HG03565 (cell line): ENCODE measurements around the gene U2SURP.

Experiments used
- ATAC-seq: cut with Tn5 transposase; IDR thresholded peaks from one replicate; pipeline ENCODE4 v1.9.1; 2021; ENCODE audit warnings: mild to moderate bottlenecking, moderate library complexity; ENCODE audit not compliant: unreplicated experiment

Gene U2SURP

DNA sequence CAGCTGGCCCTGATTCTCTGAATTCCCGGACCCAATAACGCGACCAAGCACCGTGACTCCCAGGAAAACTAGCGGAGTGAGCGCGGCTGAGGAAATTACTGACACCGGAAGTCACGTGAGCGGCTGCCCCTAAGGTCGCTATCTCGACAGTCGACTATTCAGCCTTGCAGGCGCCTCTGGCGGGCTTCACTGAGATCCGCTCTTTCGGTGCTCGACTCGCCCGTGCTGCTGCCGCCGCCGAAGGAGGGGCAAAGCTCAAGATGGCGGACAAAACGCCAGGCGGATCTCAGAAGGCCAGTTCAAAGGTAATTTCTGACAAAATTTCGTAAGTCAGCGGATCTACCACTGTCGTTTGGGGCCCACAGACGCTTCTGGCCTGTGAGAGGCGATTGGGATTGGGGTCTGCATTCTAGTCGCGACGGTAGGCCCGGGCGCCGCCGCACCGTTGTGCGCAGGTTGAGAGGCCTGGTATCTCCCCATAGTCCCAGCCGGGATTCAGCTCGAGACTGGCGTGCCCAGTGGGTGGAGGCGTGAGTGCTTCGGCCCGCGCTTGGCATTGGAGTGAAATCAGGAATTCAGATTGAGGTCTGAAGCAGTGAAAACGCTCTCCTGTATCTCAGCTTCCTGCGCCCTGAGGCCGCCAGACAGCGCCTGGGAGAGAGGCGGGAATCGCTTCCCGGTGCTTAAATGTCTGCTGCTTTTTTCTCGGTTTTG, at the start of gene U2SURP:
U2SURP (plus strand) TSS at position 202 of the 714 bp plus-strand sequence; CDS start at position 261, 59 bp downstream.
- peak; percentile 82 for ATAC-seq

DNA sequence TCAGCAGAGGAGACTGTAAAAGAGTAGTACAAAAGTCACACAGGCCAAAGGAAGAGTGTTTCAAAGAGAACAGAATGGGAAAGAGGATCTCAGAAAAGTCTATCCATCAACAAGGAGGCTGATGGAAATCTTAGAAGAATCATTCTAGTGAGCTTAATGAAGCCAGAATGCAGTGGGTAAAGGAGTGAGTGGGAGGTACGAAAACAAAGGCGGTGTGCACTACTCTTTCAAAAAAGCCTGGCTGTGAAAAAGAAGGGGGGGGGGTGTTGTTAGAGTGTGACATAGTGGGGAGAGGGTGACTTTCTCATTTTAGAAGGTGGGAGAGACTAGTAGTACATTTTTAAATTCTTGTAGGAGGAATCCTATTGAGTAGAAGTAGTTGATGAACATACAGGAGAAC, 49.6 kb upstream of the U2SURP start:
- ATAC-seq = no peak

DNA sequence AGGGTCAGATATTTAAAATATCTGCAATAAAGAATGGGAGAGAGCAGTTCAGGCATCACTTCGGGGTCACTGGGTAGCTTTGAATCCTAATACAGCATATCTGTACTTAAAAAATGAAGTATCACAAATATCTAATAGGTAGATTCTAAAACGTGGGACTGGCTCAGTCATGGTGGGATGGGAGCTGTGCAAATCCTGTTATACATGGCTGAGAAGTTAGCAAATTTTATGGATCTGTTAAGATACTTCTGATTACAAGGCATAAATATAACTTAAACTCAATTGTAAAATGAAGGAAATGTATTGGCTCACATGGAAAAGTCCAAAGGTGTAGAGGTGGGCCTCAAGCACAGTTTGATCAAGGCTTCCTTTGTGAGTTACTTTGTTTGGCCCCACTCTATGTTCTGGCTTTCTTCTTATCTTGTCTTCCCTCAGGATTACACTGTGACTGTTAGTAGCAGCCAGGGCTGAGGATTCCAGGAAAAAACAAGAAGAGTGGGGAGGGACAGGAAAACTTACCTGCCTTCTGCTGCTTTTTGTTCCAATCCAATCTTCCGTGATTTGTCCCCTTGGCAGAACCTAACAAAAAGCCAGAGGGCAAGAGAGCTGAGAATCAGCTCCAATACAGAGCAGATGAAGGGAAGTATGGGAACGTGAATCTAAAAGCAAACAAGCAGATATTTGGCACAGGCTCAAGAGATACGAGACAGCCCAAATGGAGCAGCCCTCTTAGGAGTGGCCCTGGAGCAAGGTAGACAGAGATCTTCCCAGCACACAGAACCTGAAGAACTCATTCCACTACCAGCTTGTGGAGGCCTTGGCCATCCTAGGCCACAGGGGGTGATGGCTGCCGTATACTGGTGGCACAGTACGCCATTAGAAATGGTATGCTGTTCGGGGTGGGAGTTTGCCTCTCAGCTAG, 48.8 kb upstream of the U2SURP start:
- ATAC-seq = no peak

DNA sequence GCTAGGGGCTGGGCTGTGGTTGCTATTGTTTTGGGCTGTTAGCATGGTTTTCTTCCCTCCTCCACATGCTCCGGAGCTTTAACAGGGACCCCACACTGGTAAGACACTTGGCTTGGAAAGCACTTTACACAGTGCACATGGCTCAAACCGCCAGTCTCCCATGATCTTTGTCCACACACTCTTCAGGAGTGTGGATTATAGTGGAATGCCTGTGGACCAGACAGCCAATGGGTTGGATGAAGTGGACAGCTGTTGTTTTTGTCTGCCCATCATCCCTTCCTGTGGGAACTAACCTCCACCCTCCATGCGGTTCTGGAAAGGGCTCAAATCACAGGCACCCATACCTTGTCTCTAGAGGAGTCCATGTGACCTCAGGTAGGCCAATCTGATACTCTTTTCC, 47.9 kb upstream of the U2SURP start:
- no peak for ATAC-seq

DNA sequence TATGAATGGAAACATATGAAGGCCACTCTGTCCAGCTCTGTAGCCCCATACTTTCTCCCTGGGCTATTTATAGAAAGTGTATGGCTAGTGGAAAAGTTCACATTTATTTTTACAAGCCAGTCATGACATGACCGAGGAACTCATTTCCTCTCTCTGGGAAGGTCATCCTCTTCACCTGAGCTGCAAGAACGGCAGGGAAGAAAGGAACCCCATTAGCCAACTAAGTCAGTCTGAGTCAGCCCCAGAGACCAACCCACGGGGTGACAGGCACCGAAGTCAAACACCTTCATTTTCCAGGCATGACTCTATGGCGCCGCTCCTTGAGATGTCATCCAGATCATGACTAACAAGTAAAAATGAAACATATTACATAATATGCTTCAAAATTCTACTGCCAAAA, 42.7 kb upstream of the U2SURP start:
- no peak for ATAC-seq

DNA sequence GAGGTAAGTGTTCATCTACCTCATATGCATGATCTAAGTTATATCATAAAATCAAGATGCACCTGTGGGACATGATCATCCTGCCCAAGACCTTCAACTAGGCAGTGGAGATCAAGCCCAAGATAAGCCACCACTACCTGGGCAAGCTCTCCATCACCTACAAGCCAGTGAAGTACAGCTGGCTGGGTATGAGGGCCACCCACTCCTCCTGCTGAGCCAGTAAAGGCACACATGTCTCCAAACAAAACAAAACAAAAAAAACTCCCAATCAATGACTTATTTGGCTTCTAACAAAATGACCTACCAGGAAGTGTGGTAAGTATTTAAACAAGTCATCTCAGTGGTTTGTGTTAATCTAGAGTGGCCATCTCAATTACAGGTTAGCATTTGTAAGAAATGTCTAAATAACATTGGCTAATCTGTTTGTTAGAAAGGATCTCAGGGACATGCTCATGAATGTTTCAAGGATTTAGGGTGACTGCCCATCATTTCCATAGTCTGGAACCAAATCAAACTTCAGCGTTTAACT, 41.0 kb upstream of the U2SURP start:
- no peak for ATAC-seq

DNA sequence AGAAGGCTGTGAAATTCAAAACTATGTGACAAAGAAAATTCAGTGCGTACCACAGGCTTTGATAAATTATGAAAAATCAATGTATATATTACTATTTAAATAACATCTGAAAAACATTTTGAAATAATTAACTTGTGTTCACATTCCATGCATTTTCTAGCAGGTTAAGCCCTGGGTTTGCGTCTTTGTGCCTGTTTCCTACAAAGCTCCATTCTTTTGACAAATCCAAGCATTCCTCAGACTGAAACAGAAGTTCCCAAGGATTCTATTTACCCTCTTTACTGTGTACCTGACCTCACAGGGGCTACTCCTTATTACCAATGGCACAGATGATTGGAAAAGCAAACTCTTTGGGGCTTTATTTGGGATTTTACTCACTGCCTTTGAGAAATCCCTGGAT, 39.8 kb upstream of the U2SURP start:
- no peak for ATAC-seq

DNA sequence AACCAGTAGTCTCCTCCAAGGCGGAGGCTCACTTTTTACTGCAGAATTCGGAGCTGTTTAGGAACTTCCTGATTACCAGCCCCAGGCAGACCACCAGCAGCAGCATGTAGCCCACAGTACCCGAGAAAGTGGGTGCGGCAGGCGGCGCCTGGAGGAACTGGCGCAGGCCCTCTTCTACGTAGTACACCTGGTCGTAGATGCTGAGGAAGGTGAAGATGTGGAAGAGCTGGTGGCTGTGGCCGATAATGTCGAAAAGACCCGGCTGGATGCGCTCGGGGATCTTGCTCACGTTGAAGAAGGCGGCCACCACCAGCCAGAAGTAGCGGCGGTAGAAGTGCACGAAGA, 39.2 kb upstream of the U2SURP start:
- no peak for ATAC-seq

DNA sequence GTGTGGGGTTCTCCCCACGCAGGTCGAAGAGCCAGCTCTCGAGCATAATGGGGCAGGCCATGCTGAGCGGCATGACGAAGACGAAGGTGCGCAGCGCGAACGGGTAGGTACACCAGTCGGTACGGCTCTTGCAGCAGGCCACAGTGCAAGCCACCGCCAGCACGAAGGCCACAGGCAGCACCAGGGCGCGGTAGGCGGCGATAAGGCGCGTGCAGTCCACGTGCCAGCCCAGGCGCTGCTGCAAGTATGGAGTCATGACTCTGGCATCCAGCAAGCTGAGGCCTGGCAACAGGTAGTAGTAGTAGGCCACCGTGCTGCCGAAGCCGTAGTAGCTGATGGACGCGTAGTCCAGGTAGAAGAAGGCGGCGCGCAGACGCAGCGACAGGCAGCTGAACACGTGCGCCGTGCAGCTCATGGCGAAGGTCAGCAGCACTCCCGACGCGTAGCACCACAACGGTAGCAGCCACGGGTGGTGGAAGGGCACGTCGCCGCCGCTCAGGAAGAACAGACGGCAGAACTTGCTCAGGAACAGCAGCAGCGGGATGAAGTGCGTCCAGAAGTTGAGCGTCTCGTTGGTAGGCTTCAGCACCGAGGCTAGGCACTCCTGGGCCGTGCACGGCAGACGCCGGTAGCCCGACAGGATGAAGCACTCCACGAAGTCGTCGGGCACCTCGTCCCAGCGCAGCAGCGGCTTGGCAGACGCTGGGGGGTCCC, 38.7 kb upstream of the U2SURP start:
- ATAC-seq = no peak

DNA sequence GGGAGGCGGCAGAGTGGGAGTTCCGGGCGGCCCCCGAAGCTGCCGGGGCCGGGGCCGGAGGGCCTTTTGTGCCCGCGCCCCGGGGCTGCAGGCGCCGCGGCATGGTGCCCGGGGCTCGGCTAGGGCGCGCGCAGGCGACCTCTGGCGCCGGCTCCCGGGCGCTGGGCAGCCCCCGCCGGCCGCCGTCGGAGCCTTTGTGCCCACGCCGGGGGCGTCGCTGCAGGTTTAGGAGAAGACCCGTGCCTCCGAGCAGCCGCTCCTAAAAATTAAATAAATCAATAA, 38.2 kb upstream of the U2SURP start:
- no peak for ATAC-seq

DNA sequence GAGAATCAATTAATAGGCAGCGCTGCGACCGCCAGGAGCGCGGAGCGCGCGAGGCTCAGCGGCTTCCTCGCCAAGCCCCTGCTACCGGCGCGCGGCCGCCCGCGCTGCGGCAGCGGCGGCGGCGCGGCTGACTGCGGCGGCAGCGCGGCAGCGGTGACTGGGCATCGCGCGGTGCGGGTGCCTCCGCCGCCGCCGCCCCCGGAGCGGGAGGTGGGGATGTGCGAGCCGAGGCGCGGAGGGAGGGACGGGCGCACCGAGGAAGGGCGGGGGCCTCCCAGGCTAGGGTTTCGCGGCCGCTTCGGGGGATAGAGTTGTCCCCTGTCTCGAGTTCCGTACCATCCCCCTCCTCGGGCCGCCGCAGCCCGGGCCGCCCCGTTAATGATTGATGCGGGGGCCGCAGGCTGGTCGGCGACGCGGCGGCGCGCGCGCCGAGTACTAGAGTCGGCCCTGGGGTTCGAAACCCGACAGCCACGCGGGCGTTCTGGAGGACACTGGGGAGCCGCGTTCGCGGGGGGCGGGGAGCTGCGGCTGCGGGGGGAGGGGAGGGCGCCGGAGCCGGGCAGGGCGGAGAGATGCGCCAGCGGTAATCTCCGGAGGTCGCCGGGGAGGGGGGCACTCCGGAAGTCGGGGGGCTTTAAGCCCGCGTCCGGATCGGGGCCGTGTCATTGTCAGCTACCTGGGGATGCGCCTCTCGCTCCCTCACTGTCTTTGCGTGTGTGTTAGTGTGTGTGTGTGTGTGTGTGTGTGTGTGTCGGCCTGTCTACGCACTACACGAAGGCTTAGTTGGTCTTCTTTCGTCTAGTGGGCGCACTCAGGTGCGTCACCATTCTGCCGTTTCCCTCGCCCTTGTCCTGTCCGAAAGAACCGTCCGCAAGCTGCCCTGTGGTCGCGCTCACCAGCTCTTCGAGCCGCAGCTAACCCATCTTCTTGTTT, 37.6 kb upstream of the U2SURP start, which contains the start of gene PAQR9:
PAQR9 (minus strand) TSS at position 159 of the 933 bp plus-strand sequence. CDS start 338 bp downstream, outside the sequence.
- no peak for ATAC-seq

DNA sequence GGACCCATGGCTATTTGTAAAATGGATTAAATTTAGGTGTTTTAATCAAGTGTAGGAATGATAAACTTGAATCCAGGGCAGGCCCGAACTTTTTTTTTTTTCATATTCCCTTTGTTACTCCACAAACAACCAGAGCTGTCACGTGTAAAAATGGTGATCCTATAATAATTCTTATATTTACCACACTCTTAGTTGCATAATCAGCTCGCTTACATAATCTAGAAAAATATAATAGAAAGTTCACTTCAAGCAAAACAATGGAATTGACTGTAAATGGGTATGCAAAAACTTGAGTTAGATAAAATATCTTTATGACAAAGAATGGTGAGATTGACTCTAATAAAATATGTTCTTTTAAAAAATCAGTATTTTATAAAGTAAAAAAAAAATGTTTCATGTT, 35.8 kb upstream of the U2SURP start:
- ATAC-seq = no peak

DNA sequence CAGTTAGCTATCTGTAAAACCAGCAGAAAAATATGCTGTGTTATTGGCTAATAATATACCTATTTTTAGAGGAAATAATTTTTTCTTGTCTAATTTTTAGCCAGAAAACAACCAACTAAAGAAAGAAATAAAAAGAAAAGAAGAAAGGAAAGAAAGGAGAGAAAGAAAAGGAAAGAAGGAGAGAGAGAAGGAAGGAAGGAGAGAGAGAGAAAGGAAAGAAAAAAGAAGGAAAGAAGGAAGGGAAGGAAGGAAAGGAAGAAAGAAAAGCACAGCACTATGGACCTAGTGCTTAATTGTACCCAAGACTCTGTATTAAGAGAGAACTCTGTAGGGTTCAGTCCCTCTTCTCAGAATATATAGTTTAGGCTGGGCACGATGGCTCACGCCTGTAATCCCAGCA, 34.6 kb upstream of the U2SURP start:
- no peak for ATAC-seq

DNA sequence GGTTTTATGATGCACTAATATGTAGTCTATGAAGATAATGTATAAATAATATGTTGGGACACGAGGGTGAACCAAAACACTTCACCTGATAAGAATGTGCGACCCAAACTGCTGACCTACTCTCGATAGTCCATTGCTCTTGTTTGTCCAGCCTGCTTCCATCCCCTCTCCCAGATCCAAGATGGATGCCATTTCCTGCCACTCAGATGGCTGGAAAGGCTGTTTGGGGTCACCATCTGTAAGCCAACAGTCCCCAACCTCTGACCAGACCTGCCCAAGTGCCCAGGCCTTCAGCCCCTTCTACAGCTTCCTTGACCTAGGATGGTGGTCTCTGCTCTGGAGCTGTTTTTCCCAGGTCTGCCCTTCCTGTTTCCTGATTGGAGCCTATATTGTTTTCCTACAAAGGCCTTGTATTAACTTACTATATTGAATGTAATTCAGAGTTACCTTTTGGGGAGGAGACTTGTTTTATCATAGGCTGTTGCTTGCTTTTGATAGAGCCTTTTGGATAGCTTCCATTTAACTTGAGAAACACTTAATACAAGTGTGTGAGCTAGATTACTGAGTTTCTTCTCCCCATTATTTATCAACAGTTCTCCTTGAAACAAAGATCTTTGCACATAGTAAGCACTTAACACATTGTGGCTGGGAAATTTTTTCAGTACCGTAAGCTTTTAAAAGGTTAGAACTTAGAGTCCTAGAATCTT, 32.9 kb upstream of the U2SURP start:
- no peak for ATAC-seq

DNA sequence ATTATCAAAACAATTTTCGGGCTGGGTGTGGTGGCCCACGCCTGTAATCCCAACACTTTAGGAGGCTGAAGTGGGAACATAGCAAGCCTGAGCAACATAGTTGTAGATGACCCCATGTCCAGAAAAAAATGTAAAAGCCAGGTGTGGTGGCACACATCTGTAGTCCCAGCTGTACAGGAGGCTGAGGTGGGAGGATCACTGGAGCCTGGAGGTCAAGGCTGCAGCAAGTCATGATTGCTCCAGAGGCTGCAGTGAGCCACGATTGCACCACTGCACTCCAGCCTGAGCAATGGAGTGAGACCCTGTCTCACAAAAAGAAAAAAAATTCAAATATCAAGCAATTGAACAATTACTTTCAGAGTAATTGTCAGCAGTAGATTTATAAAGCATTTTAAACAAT, 29.9 kb upstream of the U2SURP start:
- ATAC-seq = no peak

DNA sequence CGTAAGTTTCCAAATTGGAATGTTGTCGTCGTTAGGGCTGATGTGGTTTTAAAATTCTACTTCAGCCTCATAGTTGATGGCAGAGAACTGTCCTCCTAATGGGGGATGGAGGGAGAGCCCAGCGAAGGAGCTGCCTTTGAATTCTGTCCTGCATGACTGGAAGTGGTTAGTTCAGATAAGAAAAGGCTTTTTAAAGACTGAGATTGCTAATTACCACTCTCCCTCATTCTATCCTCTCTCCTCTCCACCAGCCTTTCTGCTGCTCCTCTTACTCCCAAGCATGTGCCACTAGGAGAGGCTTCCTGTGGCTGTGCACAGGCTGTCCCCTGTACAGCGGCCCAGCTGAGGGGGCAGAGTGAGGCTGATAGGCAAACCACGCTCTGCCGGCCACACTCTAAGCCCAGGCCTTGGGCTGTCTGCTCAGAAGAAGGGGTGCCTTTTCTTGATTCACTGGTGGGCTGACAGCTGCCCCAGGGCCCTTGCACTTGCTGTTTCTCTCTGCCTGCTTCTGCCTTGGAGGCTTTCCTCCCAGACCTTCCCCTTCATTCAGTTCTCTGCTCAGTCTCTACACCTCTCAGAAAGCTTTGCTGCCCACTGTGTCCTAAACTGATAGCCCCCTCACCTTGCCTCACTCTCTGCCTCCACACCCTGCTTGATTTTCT, 29.1 kb upstream of the U2SURP start:
- ATAC-seq = no peak

DNA sequence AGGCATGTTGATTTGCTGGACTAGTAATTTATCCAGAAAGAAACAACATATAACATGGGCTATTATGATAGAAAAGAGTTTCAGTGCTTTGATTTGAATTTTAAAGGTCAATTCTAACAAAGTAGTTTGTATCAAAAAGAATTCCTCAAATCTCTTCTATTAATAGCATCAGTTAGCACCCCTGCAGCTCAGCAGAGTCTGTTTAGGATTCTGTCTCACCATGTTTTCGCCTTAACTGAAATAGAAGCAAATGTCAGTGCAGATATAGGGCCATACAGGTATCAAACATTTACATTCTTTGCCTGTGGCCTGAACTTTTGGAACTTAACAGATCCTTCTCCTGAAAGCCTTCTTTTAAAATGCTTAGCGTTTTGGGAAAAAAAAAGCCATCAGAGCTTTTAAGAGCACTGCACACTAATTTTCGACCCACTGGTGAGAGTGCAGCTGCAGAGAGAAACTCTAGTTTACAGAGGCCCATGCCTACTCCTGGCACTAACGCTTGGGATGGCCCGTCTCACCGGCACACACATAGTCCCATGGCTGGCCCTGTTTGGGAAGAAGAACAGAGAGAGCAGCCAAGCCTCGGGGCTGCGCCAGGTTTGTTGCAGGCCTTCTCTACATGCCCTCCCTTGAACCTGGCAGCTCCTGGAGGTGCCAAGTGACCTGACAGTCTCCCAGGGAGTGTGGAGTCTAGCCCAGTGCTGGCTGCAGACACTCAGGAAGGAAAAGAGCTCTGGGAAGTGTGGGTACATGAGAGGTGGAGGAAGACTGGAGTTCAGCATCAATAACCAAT, 28.0 kb upstream of the U2SURP start:
- no peak for ATAC-seq

DNA sequence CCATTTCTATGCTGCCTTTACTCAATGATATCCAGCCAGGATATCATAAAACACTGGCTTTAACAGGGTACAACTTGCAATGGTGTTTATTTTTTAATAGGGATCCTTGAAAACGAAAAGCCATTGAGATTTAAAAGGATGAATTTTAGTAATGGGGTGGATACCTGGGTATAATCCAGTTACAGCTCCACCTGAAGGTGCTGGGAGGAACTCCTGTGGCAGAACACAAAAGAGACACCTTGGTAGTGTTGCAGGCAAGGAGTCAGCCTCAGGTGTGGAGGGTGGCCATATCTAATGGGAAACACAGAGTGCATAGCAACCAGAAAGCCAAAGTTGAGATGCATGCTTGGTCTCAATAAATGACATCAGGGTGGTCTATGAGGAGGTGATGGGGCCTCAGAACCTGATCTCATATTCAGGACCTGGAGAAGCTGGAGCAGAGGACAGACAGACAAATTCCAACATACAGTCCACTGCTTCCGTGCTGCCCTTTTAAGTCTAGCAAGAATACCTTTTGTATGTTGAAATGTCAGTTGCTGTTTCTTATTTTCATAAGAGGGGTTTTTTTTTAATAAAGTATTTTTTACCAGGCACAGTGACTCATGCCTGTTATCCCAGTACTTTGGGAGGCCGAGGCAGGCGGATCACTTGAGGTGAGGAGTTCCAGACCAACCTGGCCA, 25.9 kb upstream of the U2SURP start:
- no peak for ATAC-seq
